OCI-LY1 (cell line): Measurements from ENCODE around the gene COX19.

Experiments used
- CTCF ChIP-seq: fragments of 200-600 bp; sonication (generic), shearing (Covaris generic); IDR thresholded peaks from 2 replicates; pipeline ENCODE4 v1.5.1; 2017; ENCODE audit warnings: mild to moderate bottlenecking, antibody characterized with exemption, low read length, moderate library complexity, mixed read lengths
- EZH2 ChIP-seq: fragments of 200-600 bp; sonication (generic), shearing (Covaris generic); IDR thresholded peaks from 2 replicates; pipeline ENCODE4 v1.8.0; 2017; ENCODE audit warnings: borderline replicate concordance, mixed run types, mild to moderate bottlenecking, antibody characterized with exemption, low read length, moderate library complexity, mixed read lengths

GRCh38 chr7:952548-953441 lies 22.6 kb downstream of the COX19 start:
- TF ChIP-seq CTCF (no peak), EZH2 (no peak)
